ENCODE measurements around the gene HLF.

- TF ChIP-seq EZH2 (IDR thresholded peaks at IDR 0.05; ENCODE audit: insufficient read depth, poor library complexity, severe bottlenecking) (no peak), EZH2phosphoT487 (IDR thresholded peaks at IDR 0.05; ENCODE audit: insufficient read depth, low read depth) (no peak)
Measured at GRCh38 chr17:55312852-55313251, 48.1 kb downstream of the HLF start.

All from GM23248 (cell line).